Neural cell (in vitro differentiated cells): ENCODE data around the gene RNF157. TPM values are rescaled to one million over a fixed set of nuclear protein-coding genes. Genes with fewer than 3 reads are reported as not detected.

Experiments
- H2AFZ ChIP-seq: fragments of 200-600, 300-800 bp; sonication (generic), shearing (Covaris generic); 2 replicates; pipeline ENCODE4 v1.6.0; 2014; ENCODE audit warnings: low read depth, mild to moderate bottlenecking, antibody characterized with exemption, low read length, moderate library complexity
- H3F3A ChIP-seq: fragments of 200-600 bp; shearing (Covaris generic); 2 replicates; pipeline ENCODE4 v1.6.1; 2016; ENCODE audit warnings: mild to moderate bottlenecking, moderate library complexity, mixed read lengths, antibody characterized with exemption, low read length; ENCODE audit not compliant: insufficient read depth, poor library complexity, severe bottlenecking
- H3K27ac ChIP-seq: fragments of 200-600, 300-800 bp; sonication (generic), shearing (Covaris generic); 2 replicates; pipeline ENCODE4 v1.5.1; 2014; ENCODE audit warnings: mild to moderate bottlenecking, low read length, moderate library complexity
- H3K27me3 ChIP-seq: fragments of 300-800, 200-600 bp; sonication (generic), shearing (Covaris generic); 2 replicates; pipeline ENCODE4 v1.6.0; 2014; ENCODE audit warnings: mild to moderate bottlenecking, low read depth, low read length, moderate library complexity; ENCODE audit not compliant: insufficient read depth
- H3K36me3 ChIP-seq: fragments of 300-800, 200-600 bp; sonication (generic), shearing (Covaris generic); 2 replicates; pipeline ENCODE4 v1.5.1; 2014; ENCODE audit warnings: mild to moderate bottlenecking, antibody characterized with exemption, low read length, moderate library complexity; ENCODE audit not compliant: insufficient read depth
- H3K4me2 ChIP-seq: fragments of 300-800, 200-600 bp; sonication (generic), shearing (Covaris generic); 2 replicates; pipeline ENCODE4 v1.6.0; 2014; ENCODE audit warnings: mild to moderate bottlenecking, low read length
- H3K4me3 ChIP-seq: fragments of 300-800, 200-600 bp; sonication (generic), shearing (Covaris generic); 2 replicates; pipeline ENCODE4 v1.5.1; 2014; ENCODE audit warnings: mild to moderate bottlenecking, low read length, moderate library complexity
- H3K79me2 ChIP-seq: fragments of 200-600 bp; shearing (Covaris generic); replicated peaks from 2 replicates; pipeline ENCODE4 v1.6.0; 2014; ENCODE audit warnings: mild to moderate bottlenecking, low read length, moderate library complexity; ENCODE audit not compliant: insufficient read depth
- H3K9ac ChIP-seq: fragments of 300-800, 200-600 bp; sonication (generic), shearing (Covaris generic); 2 replicates; pipeline ENCODE4 v1.6.1; 2016; ENCODE audit warnings: mild to moderate bottlenecking, low read length, mixed read lengths
- H3K9me2 ChIP-seq: fragments of 200-600 bp; shearing (Covaris generic); 2 replicates; pipeline ENCODE4 v1.6.1; 2016; ENCODE audit warnings: mild to moderate bottlenecking, low read length, mixed read lengths; ENCODE audit not compliant: insufficient read depth
- H3K9me3 ChIP-seq: fragments of 200-600, 300-800 bp; sonication (generic), shearing (Covaris generic); 2 replicates; pipeline ENCODE4 v1.6.1; 2016; ENCODE audit warnings: mild to moderate bottlenecking, mixed run types, low read length, moderate library complexity, mixed read lengths
- H4K20me1 ChIP-seq: fragments of 200-600 bp; shearing (Covaris generic); 2 replicates; pipeline ENCODE4 v1.6.1; 2016; ENCODE audit warnings: mild to moderate bottlenecking, mixed run types; ENCODE audit not compliant: insufficient read depth
- CTCF ChIP-seq: fragments of 450-650 bp; IDR thresholded peaks from 2 replicates; pipeline ENCODE4 v1.5.1; 2014; ENCODE audit warnings: antibody characterized with exemption, mild to moderate bottlenecking, moderate library complexity; ENCODE audit not compliant: poor library complexity, severe bottlenecking
- EP300 ChIP-seq: fragments of 450-650 bp; conservative IDR thresholded peaks from 2 replicates; pipeline ENCODE4 v1.6.1; 2014; ENCODE audit warnings: antibody characterized with exemption, mild to moderate bottlenecking, moderate library complexity; ENCODE audit not compliant: poor library complexity, severe bottlenecking
- EZH2 ChIP-seq: fragments of 200-600, 300-800 bp; shearing (Covaris generic), sonication (generic); IDR thresholded peaks from 2 replicates; pipeline ENCODE4 v1.6.1; 2014; ENCODE audit warnings: antibody characterized with exemption, low read length, borderline replicate concordance, mild to moderate bottlenecking; ENCODE audit not compliant: insufficient read depth, poor library complexity, severe bottlenecking
- MXI1 ChIP-seq: fragments of 450-650 bp; conservative IDR thresholded peaks from 2 replicates; pipeline ENCODE4 v1.6.1; 2014; ENCODE audit warnings: antibody characterized with exemption, mild to moderate bottlenecking; ENCODE audit not compliant: poor library complexity, severe bottlenecking
- POLR2AphosphoS5 ChIP-seq: IDR thresholded peaks from 2 replicates; pipeline ENCODE4 v1.6.1; 2012
- RAD21 ChIP-seq: fragments of 450-650 bp; conservative IDR thresholded peaks from 2 replicates; pipeline ENCODE4 v1.6.1; 2014; ENCODE audit warnings: antibody characterized with exemption, mild to moderate bottlenecking, moderate library complexity
- REST ChIP-seq: IDR thresholded peaks from 2 replicates; pipeline ENCODE4 v1.6.1; 2012; ENCODE audit warnings: borderline replicate concordance
- SMC3 ChIP-seq: fragments of 450-650 bp; conservative IDR thresholded peaks from 2 replicates; pipeline ENCODE4 v1.6.1; 2014; ENCODE audit warnings: antibody characterized with exemption, mild to moderate bottlenecking, moderate library complexity; ENCODE audit not compliant: poor library complexity
- TAF1 ChIP-seq: IDR thresholded peaks from 2 replicates; pipeline ENCODE4 v1.6.1; 2012; ENCODE audit warnings: low read depth
- polyA plus RNA-seq: library from polyadenylated mRNA; depleted of rRNA; stranded (reverse); fragments of >200 nt; gene quantifications from 2 replicates; pipeline ENCODE4 v1.2.3, GENCODE V29; 2014

RNF157 gene
- polyA plus RNA-seq, 1 donor from 2014 or later: 15.9 TPM

GRCh38 chr17:76252040-76252954, 12.0 kb upstream of the RNF157 start:
- no peak overlapping the region for H3K27ac ChIP-seq
- H3K9me3 ChIP-seq: no peaks in the 10 kb centered on the region
- no peaks in the 10 kb centered on the region for H3K27me3 ChIP-seq
- no peak for TF ChIP-seq EZH2
- no peak for TF ChIP-seq CTCF
- no peak for TF ChIP-seq SMC3
- no peak for TF ChIP-seq TAF1
- no peak for TF ChIP-seq EP300
- TF ChIP-seq MXI1: no peak
- TF ChIP-seq RAD21: no peak
- no peak for TF ChIP-seq REST
- no peak for TF ChIP-seq POLR2AphosphoS5
- no peak overlapping the region for H3K9ac ChIP-seq
- H3K9me2 ChIP-seq: no peaks in the 10 kb centered on the region
- H3F3A ChIP-seq: no peaks in the 10 kb centered on the region
- H3K4me2 ChIP-seq: no peak overlapping the region
- H3K79me2 ChIP-seq: no peaks in the 10 kb centered on the region
- no peak overlapping the region for H3K4me3 ChIP-seq
- H2AFZ ChIP-seq: no peak overlapping the region
- no peaks in the 10 kb centered on the region for H4K20me1 ChIP-seq
- no peaks in the 10 kb centered on the region for H3K36me3 ChIP-seq

- TF ChIP-seq RAD21 (no peak), CTCF (no peak), POLR2AphosphoS5 (no peak), SMC3 (no peak), EZH2 (no peak), MXI1 (no peak), EP300 (no peak), REST (no peak), TAF1 (no peak)
- no peak overlapping the region for H2AFZ ChIP-seq
These were observed 11.3 kb upstream of the RNF157 start for GRCh38 chr17:76251478-76252039.

More at GRCh38 chr17:76251478-76252039, 11.3 kb upstream of the RNF157 start:
- Histone ChIP-seq H4K20me1 (no peaks in the 10 kb centered on the region), H3K79me2 (no peaks in the 10 kb centered on the region), H3K4me3 (no peak overlapping the region), H3K36me3 (no peaks in the 10 kb centered on the region), H3K4me2 (no peak overlapping the region), H3F3A (no peaks in the 10 kb centered on the region), H3K9me3 (no peaks in the 10 kb centered on the region), H3K9me2 (no peaks in the 10 kb centered on the region), H3K27ac (no peak overlapping the region), H3K9ac (no peak overlapping the region), H3K27me3 (no peaks in the 10 kb centered on the region)
